Stimulated activated CD4-positive, alpha-beta T cell treated with anti-CD3 and anti-CD28 coated beads, TNF-alpha, amount 100 ng/mL, for 1 hour (primary cell): Measurements from ENCODE around the gene RARRES1.

ENCODE experiments used
- DNase-seq, 3 donors: peaks; one replicate each; pipeline ENCODE4 v3.0.0-alpha.2; 2020; ENCODE audit warnings: low read depth in 3 of 3, low spot score in 1 of 3

The RARRES1 gene

GRCh38 chr3:158765518-158766205 is 33.4 kb upstream of the RARRES1 start:
- DNase-seq, result no peak

GRCh38 chr3:158763421-158763820 is 31.2 kb upstream of the RARRES1 start:
- DNase-seq, result no peak

GRCh38 chr3:158762701-158763100 is 30.4 kb upstream of the RARRES1 start:
- no peak for DNase-seq

GRCh38 chr3:158761350-158761749 is 29.1 kb upstream of the RARRES1 start:
- DNase-seq, result no peak

- DNase-seq, result no peak
Observed at GRCh38 chr3:158755421-158755820, 23.2 kb upstream of the RARRES1 start.

- DNase-seq, result no peak
Observed at GRCh38 chr3:158753854-158754253, 21.6 kb upstream of the RARRES1 start.

GRCh38 chr3:158751316-158751715 is 19.1 kb upstream of the RARRES1 start:
- no peak for DNase-seq

GRCh38 chr3:158750016-158750415 is 17.8 kb upstream of the RARRES1 start:
- no peak for DNase-seq

- DNase-seq, result no peak
Observed at GRCh38 chr3:158749526-158749925, 17.3 kb upstream of the RARRES1 start.

- no peak for DNase-seq
Observed at GRCh38 chr3:158748237-158748828, 16.1 kb upstream of the RARRES1 start.

- DNase-seq, result no peak
Observed at GRCh38 chr3:158747417-158747816, 15.2 kb upstream of the RARRES1 start.

GRCh38 chr3:158745551-158745950 is 13.3 kb upstream of the RARRES1 start:
- no peak for DNase-seq

- DNase-seq, result no peak
Observed at GRCh38 chr3:158744567-158745288, 12.5 kb upstream of the RARRES1 start.

- no peak for DNase-seq
Observed at GRCh38 chr3:158743664-158744566, 11.7 kb upstream of the RARRES1 start.

GRCh38 chr3:158742871-158743663 is 10.8 kb upstream of the RARRES1 start:
- no peak for DNase-seq

- DNase-seq, result no peak
Observed at GRCh38 chr3:158739661-158740060, 7.4 kb upstream of the RARRES1 start.

GRCh38 chr3:158739078-158739477 is 6.8 kb upstream of the RARRES1 start:
- no peak for DNase-seq

- DNase-seq, result no peak
Observed at GRCh38 chr3:158738653-158739052, 6.4 kb upstream of the RARRES1 start.

GRCh38 chr3:158737976-158738615 is 5.8 kb upstream of the RARRES1 start:
- DNase-seq, result no peak

- DNase-seq, result no peak
Observed at GRCh38 chr3:158737410-158737809, 5.2 kb upstream of the RARRES1 start.
